Activated CD4-positive, alpha-beta T cell treated with anti-CD3 and anti-CD28 coated beads, Interleukin-2, amount 10 ng/mL, durations not matched to agents 24 days and 14 days (primary cell): ENCODE results near the gene RAB26. TPM values are rescaled to one million over a fixed set of nuclear protein-coding genes. Genes with fewer than 3 reads are reported as not detected.

Experiments
- DNase-seq: peaks from one replicate; pipeline ENCODE4 v3.0.0; 2022
- H3K27ac Mint-ChIP-seq: one replicate; pipeline ENCODE4 v1.8.0; 2022; ENCODE audit warnings: mild to moderate bottlenecking, mixed read lengths
- H3K27me3 Mint-ChIP-seq: one replicate; pipeline ENCODE4 v1.8.0; 2022; ENCODE audit warnings: mixed read lengths
- H3K36me3 Mint-ChIP-seq: one replicate; pipeline ENCODE4 v1.8.0; 2022; ENCODE audit warnings: low read depth, mild to moderate bottlenecking, mixed read lengths
- H3K4me1 Mint-ChIP-seq: one replicate; pipeline ENCODE4 v1.8.0; 2021; ENCODE audit warnings: mixed read lengths
- H3K4me3 Mint-ChIP-seq: one replicate; pipeline ENCODE4 v1.8.0; 2022; ENCODE audit warnings: mild to moderate bottlenecking, moderate library complexity, mixed read lengths
- H3K9me3 Mint-ChIP-seq: one replicate; pipeline ENCODE4 v1.8.0; 2021; ENCODE audit warnings: mixed read lengths
- intact Hi-C: fragments of 100-400 bp; cut with micrococcal nuclease; formaldehyde crosslinking; loops from one replicate; pipeline ENCODE4 v1.15.1; 2023
- total RNA-seq: library from RNA; stranded (reverse); gene quantifications from 2 replicates; pipeline ENCODE4 v1.2.3, GENCODE V29; 2022

Gene RAB26
- total RNA-seq, 1 donor from 2014 or later: 1.0 TPM

GRCh38 chr16:2155977-2156848 is 7.8 kb downstream of the RAB26 start:
- Mint-ChIP-seq H3K9me3 (no peaks in the 10 kb centered on the region), H3K27me3 (no peaks in the 10 kb centered on the region), H3K4me3 (peak overlapping the region; percentile 92), H3K4me1 (peaks cover 26% of the 10 kb centered on the region), H3K36me3 (peaks cover 44% of the 10 kb centered on the region), H3K27ac (peak overlapping the region; percentile 94)
- peak; percentile 71 for DNase-seq
- intact Hi-C loops: loop anchor here (1.0 to 5.0 kb wide), 8 partner anchors 59 to 596 kb away; partner anchors contain the start of genes ATP6V0C, E4F1, ECI1 and NTHL1

GRCh38 chr16:2156849-2157224 is 8.4 kb downstream of the RAB26 start:
- peak overlapping the region; percentile 94 for H3K27ac Mint-ChIP-seq
- H3K4me1 Mint-ChIP-seq: peaks cover 24% of the 10 kb centered on the region
- no peak for DNase-seq
- peak overlapping the region; percentile 92 for H3K4me3 Mint-ChIP-seq
- intact Hi-C loops: loop anchor here (5.0 kb wide), 3 partner anchors 95 to 595 kb away; partner anchors contain the start of genes ATP6V0C, ECI1 and SRRM2
- H3K9me3 Mint-ChIP-seq: no peaks in the 10 kb centered on the region
- peaks cover 39% of the 10 kb centered on the region for H3K36me3 Mint-ChIP-seq
- H3K27me3 Mint-ChIP-seq: no peaks in the 10 kb centered on the region

GRCh38 chr16:2157480-2158261 is 9.2 kb downstream of the RAB26 start:
- Mint-ChIP-seq H3K36me3 (peaks cover 35% of the 10 kb centered on the region), H3K4me1 (peaks cover 24% of the 10 kb centered on the region), H3K4me3 (peak overlapping the region; percentile 92), H3K9me3 (no peaks in the 10 kb centered on the region), H3K27ac (peak overlapping the region; percentile 94), H3K27me3 (no peaks in the 10 kb centered on the region)
- intact Hi-C loops: loop anchor here (5.0 kb wide), 3 partner anchors 95 to 595 kb away; partner anchors contain the start of genes ATP6V0C, ECI1 and SRRM2
- DNase-seq: no peak

GRCh38 chr16:2158262-2158638 is 9.8 kb downstream of the RAB26 start:
- H3K27ac Mint-ChIP-seq: no peak overlapping the region
- intact Hi-C loops: loop anchor here (5.0 kb wide), 3 partner anchors 94 to 594 kb away; partner anchors contain the start of genes ATP6V0C, ECI1 and SRRM2
- H3K27me3 Mint-ChIP-seq: no peaks in the 10 kb centered on the region
- peaks cover 31% of the 10 kb centered on the region for H3K36me3 Mint-ChIP-seq
- no peak for DNase-seq
- peaks cover 24% of the 10 kb centered on the region for H3K4me1 Mint-ChIP-seq
- no peaks in the 10 kb centered on the region for H3K9me3 Mint-ChIP-seq
- H3K4me3 Mint-ChIP-seq: no peak overlapping the region

- no peak overlapping the region for H3K27ac Mint-ChIP-seq
These were observed 10.9 kb downstream of the RAB26 start for GRCh38 chr16:2159175-2159838.

GRCh38 chr16:2160915-2161551 is 12.6 kb downstream of the RAB26 start:
- H3K27ac Mint-ChIP-seq: no peak overlapping the region
- H3K4me1 Mint-ChIP-seq: peaks cover 21% of the 10 kb centered on the region
- no peaks in the 10 kb centered on the region for H3K9me3 Mint-ChIP-seq
- intact Hi-C loops: no loop called here
- H3K4me3 Mint-ChIP-seq: no peak overlapping the region
- H3K27me3 Mint-ChIP-seq: no peaks in the 10 kb centered on the region
- DNase-seq: no peak
- H3K36me3 Mint-ChIP-seq: peaks cover 15% of the 10 kb centered on the region

More at GRCh38 chr16:2159175-2159838, 10.9 kb downstream of the RAB26 start:
- H3K36me3 Mint-ChIP-seq: peaks cover 22% of the 10 kb centered on the region
- intact Hi-C loops: loop anchor here (5.0 kb wide), 3 partner anchors 93 to 593 kb away; partner anchors contain the start of genes ATP6V0C, ECI1 and SRRM2
- no peak overlapping the region for H3K4me3 Mint-ChIP-seq
- H3K9me3 Mint-ChIP-seq: no peaks in the 10 kb centered on the region
- peaks cover 24% of the 10 kb centered on the region for H3K4me1 Mint-ChIP-seq
- no peak for DNase-seq
- no peaks in the 10 kb centered on the region for H3K27me3 Mint-ChIP-seq

- Mint-ChIP-seq H3K36me3 (peaks cover 18% of the 10 kb centered on the region), H3K27ac (no peak overlapping the region), H3K4me1 (peaks cover 14% of the 10 kb centered on the region), H3K4me3 (no peak overlapping the region), H3K9me3 (no peaks in the 10 kb centered on the region), H3K27me3 (no peaks in the 10 kb centered on the region)
- DNase-seq: no peak
- intact Hi-C loops: no loop called here
These were observed 13.5 kb downstream of the RAB26 start for GRCh38 chr16:2161911-2162310.

- H3K27ac Mint-ChIP-seq: no peak overlapping the region
- H3K9me3 Mint-ChIP-seq: no peaks in the 10 kb centered on the region
- H3K4me3 Mint-ChIP-seq: no peak overlapping the region
- no peaks in the 10 kb centered on the region for H3K27me3 Mint-ChIP-seq
- DNase-seq: no peak
- intact Hi-C loops: no loop called here
- peaks cover 18% of the 10 kb centered on the region for H3K36me3 Mint-ChIP-seq
- peaks cover 9% of the 10 kb centered on the region for H3K4me1 Mint-ChIP-seq
These were observed 14.3 kb downstream of the RAB26 start for GRCh38 chr16:2162676-2163118.

GRCh38 chr16:2163211-2163881 is 14.9 kb downstream of the RAB26 start:
- no peak for DNase-seq
- no peak overlapping the region for H3K27ac Mint-ChIP-seq
- peaks cover 20% of the 10 kb centered on the region for H3K36me3 Mint-ChIP-seq

GRCh38 chr16:2165861-2166260 is 17.4 kb downstream of the RAB26 start:
- Mint-ChIP-seq H3K4me1 (peaks cover 2% of the 10 kb centered on the region), H3K36me3 (peaks cover 20% of the 10 kb centered on the region), H3K27ac (no peak overlapping the region), H3K27me3 (no peaks in the 10 kb centered on the region), H3K9me3 (no peaks in the 10 kb centered on the region), H3K4me3 (no peak overlapping the region)
- no peak for DNase-seq
- intact Hi-C loops: no loop called here

More at GRCh38 chr16:2163211-2163881, 14.9 kb downstream of the RAB26 start:
- intact Hi-C loops: no loop called here
- peaks cover 5% of the 10 kb centered on the region for H3K4me1 Mint-ChIP-seq
- no peaks in the 10 kb centered on the region for H3K27me3 Mint-ChIP-seq
- H3K9me3 Mint-ChIP-seq: no peaks in the 10 kb centered on the region
- H3K4me3 Mint-ChIP-seq: no peak overlapping the region

- intact Hi-C loops: no loop called here
- Mint-ChIP-seq H3K36me3 (peaks cover 20% of the 10 kb centered on the region), H3K9me3 (no peaks in the 10 kb centered on the region), H3K4me3 (no peak overlapping the region), H3K27ac (no peak overlapping the region), H3K27me3 (no peaks in the 10 kb centered on the region), H3K4me1 (peaks cover 2% of the 10 kb centered on the region)
- DNase-seq: no peak
These were observed 18.0 kb downstream of the RAB26 start for GRCh38 chr16:2166263-2167067.

GRCh38 chr16:2167068-2167638 is 18.7 kb downstream of the RAB26 start:
- H3K4me3 Mint-ChIP-seq: no peak overlapping the region
- H3K9me3 Mint-ChIP-seq: no peaks in the 10 kb centered on the region
- H3K4me1 Mint-ChIP-seq: peaks cover 2% of the 10 kb centered on the region
- DNase-seq: no peak
- H3K36me3 Mint-ChIP-seq: peaks cover 20% of the 10 kb centered on the region
- H3K27ac Mint-ChIP-seq: no peak overlapping the region
- intact Hi-C loops: no loop called here
- no peaks in the 10 kb centered on the region for H3K27me3 Mint-ChIP-seq
